Esophagus squamous epithelium (tissue), 5 donors: Measurements from ENCODE around the gene C11orf86. TPM values are rescaled to one million over a fixed set of nuclear protein-coding genes. Genes with fewer than 3 reads are reported as not detected.

Experiments used
- DNase-seq: peaks from one replicate; lab custom pipeline; 2025; lab: John Stamatoyannopoulos, UW
- H3K27ac ChIP-seq, 4 donors: fragments of 200-600 bp; sonication (generic); one replicate each; pipeline ENCODE4 v1.5.1; 2016 to 2019; ENCODE audit warnings: mild to moderate bottlenecking in 1 of 4
- H3K27me3 ChIP-seq, 4 donors: fragments of 200-600 bp; sonication (generic); 1 replicate in 3 of 4; 2 replicates in 1 of 4; pipeline versions ENCODE4 v1.5.1 to v1.6.0; 2017 to 2021; ENCODE audit warnings: antibody characterized with exemption in 1 of 4
- H3K36me3 ChIP-seq, 3 donors: fragments of 200-600 bp; sonication (generic); one replicate each; pipeline ENCODE4 v1.5.1; 2016 to 2019
- H3K4me1 ChIP-seq, 3 donors: fragments of 200-600 bp; sonication (generic); one replicate each; pipeline ENCODE4 v1.5.1; 2017 to 2019
- H3K4me3 ChIP-seq, 4 donors: fragments of 200-600 bp; sonication (generic); 1 replicate in 3 of 4; 2 replicates in 1 of 4; pipeline ENCODE4 v1.5.1; 2016 to 2019; ENCODE audit warnings: mild to moderate bottlenecking in 2 of 4, moderate library complexity in 1 of 4
- H3K9me3 ChIP-seq, 3 donors: fragments of 200-600 bp; sonication (generic); one replicate each; pipeline ENCODE4 v1.5.1; 2016 to 2019
- POLR2A ChIP-seq, 4 donors: fragments of 450-650 bp; IDR thresholded peaks; one replicate each; pipeline ENCODE4 v1.6.1; 2017; ENCODE audit warnings: antibody characterized with exemption in 4 of 4, mild to moderate bottlenecking in 4 of 4, moderate library complexity in 3 of 4
- WGBS, 2 donors: methylation state at CpG; one replicate each; pipeline ENCODE4 v1.1.5; 2018; 5-methylcytosine and 5-hydroxymethylcytosine counted together
- intact Hi-C: fragments of 100-400 bp; cut with DNase I; formaldehyde crosslinking; loops from one replicate; pipeline ENCODE4 v1.15.0; 2022
- small RNA-seq, 4 donors: library from RNA; depleted of rRNA; stranded (forward); fragments of <200 nt; gene quantifications; one replicate each; pipeline ENCODE3, GENCODE V24; 2016
- total RNA-seq, 4 donors: library from RNA; depleted of rRNA; stranded (reverse); fragments of >200 nt; gene quantifications; one replicate each; pipeline ENCODE4 v1.1.0, GENCODE V29; 2016
- TF ChIP-seq, protein P1 (sequence below), 6 experiments: fragments of 450-650 bp in 4 of 6; fragments of 200-600 bp in 2 of 6; sonication (generic) in 2 of 6; IDR thresholded peaks; one replicate each; pipeline ENCODE4 v1.5.1; 2016 to 2019; ENCODE audit warnings: antibody characterized with exemption in 6 of 6, mild to moderate bottlenecking in 4 of 6, moderate library complexity in 4 of 6
- donor health status: DM: yes; HTN: yes; CAD: no.

Gene C11orf86
- total RNA-seq, 4 donors from 2014 or later, result not detected

DNA sequence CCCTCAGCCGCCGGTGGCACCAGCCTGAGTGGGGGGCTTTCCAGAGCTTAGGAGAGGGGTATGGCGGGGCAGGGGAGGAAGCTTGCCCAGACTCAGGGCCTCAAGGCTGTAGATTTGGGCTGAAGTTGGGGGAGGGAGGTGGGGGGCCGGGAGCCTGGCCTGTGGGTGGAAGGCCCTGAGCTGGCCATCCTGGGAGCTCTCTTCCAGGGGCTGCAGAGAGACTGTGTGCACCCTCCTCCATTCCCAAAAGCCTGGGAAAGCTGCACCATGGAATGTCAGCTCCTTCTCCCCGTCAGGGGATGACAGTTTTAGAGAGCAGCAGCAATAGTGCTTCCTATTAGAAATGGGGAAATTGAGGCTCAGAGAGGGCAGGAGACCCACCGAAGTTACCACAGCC is 48.9 kb downstream of the C11orf86 start:
- Histone ChIP-seq H3K4me1 (peaks cover 17 to 40% (median 18%) of the 10 kb centered on the region in 3 donors), H3K36me3 (no peaks in the 10 kb centered on the region), H3K27ac (no peak overlapping the region), H3K9me3 (no peaks in the 10 kb centered on the region), H3K27me3 (peaks cover 0 to 36% (median 1%) of the 10 kb centered on the region in 4 donors), H3K4me3 (peak overlapping the region in 2 of 4 donors; percentile 53 to 70)
- DNase-seq, result no peak
- no peak for TF ChIP-seq POLR2A (IDR thresholded peaks at IDR 0.05)
- TF ChIP-seq, protein P1, sequence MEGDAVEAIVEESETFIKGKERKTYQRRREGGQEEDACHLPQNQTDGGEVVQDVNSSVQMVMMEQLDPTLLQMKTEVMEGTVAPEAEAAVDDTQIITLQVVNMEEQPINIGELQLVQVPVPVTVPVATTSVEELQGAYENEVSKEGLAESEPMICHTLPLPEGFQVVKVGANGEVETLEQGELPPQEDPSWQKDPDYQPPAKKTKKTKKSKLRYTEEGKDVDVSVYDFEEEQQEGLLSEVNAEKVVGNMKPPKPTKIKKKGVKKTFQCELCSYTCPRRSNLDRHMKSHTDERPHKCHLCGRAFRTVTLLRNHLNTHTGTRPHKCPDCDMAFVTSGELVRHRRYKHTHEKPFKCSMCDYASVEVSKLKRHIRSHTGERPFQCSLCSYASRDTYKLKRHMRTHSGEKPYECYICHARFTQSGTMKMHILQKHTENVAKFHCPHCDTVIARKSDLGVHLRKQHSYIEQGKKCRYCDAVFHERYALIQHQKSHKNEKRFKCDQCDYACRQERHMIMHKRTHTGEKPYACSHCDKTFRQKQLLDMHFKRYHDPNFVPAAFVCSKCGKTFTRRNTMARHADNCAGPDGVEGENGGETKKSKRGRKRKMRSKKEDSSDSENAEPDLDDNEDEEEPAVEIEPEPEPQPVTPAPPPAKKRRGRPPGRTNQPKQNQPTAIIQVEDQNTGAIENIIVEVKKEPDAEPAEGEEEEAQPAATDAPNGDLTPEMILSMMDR (IDR thresholded peaks at IDR 0.05), result no peak
- WGBS, 2 donors, result 94% methylated on average over 2 of the region's 6 CpGs; no CpG with 5 or more reads in 1 of the 2 donors
- intact Hi-C loops, result no loop called here

DNA sequence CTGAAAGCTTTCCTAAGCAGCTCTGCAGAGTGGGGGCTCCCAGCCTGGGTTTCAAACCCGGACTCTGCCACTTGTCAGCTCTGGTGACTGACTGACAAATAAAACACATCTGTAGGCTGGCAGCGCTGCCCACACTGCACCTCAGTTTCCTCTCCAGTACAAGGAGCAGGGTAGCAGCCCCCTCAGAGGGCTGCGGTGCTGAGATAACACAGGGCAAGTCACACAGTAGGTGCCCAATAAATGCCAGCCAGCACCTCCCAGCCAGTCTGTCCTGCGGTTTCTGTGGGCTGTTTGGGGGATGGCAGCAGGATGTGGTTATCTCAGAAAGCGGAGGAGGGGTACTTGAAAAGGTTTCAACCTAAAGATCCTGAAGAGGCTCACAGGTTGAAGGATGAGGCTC is 49.3 kb downstream of the C11orf86 start:
- Histone ChIP-seq H3K27ac (no peak overlapping the region), H3K36me3 (no peaks in the 10 kb centered on the region), H3K9me3 (no peaks in the 10 kb centered on the region), H3K4me3 (no peak overlapping the region), H3K27me3 (peaks cover 0 to 36% (median 1%) of the 10 kb centered on the region in 4 donors), H3K4me1 (peaks cover 17 to 40% (median 18%) of the 10 kb centered on the region in 3 donors)
- TF ChIP-seq, protein P1 (IDR thresholded peaks at IDR 0.05), result no peak
- no peak for TF ChIP-seq POLR2A (IDR thresholded peaks at IDR 0.05)
- no peak for DNase-seq
- intact Hi-C loops, result no loop called here
- 40 to 61% methylated on average over 1 to 4 of the region's 5 CpGs for WGBS, 2 donors

DNA sequence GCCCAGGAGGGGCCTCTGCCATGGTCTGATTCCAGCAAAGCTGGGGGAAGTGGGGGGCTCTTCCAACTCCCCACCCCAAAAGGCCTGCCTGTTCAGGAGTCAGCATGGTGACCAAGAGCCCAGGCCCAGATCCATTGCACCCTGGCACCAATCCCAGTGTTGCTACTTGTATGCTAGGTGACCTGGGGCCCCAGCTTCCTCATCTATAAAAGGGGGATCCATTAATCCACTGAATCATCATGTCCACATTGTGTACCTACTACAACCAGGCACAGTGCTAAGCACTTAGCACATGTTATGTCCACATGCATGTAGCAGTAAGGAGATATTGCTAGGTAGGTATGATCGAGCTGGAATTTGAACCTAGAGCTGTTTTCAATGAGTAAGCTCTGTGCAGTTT is 49.9 kb downstream of the C11orf86 start:
- Histone ChIP-seq H3K27ac (no peak overlapping the region), H3K9me3 (no peaks in the 10 kb centered on the region), H3K36me3 (no peaks in the 10 kb centered on the region), H3K4me3 (no peak overlapping the region), H3K27me3 (peaks cover 0 to 36% (median 1%) of the 10 kb centered on the region in 4 donors), H3K4me1 (peaks cover 17 to 40% (median 18%) of the 10 kb centered on the region in 3 donors)
- 75 to 100% methylated on average over 1 of the region's 1 CpG for WGBS, 2 donors
- no peak for DNase-seq
- intact Hi-C loops, result no loop called here
- TF ChIP-seq, protein P1 (IDR thresholded peaks at IDR 0.05), result no peak
- no peak for TF ChIP-seq POLR2A (IDR thresholded peaks at IDR 0.05)

DNA sequence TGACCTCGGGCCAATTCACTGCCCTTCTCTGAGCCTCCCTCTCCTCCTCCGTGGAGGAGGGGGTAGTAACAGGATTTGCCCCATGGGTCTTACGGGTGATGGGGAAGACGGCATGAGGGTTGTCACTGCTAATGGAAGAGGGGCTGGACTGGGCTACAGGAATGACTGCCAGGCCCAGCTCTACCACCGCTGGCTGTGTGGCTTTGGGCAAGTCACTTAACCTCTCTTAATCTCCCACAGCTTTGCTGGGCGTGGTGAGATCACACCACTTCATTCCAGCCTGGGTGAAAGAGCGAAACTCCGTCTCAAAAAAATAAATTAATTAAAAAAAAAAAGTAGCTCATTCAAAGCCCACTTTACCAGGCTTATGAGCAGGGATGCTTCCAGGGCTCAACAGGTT is 50.6 kb downstream of the C11orf86 start:
- DNase-seq, result no peak
- Histone ChIP-seq H3K27ac (no peak overlapping the region), H3K4me1 (peaks cover 17 to 40% (median 18%) of the 10 kb centered on the region in 3 donors), H3K4me3 (no peak overlapping the region), H3K27me3 (peaks cover 0 to 37% (median 1%) of the 10 kb centered on the region in 4 donors), H3K9me3 (no peaks in the 10 kb centered on the region), H3K36me3 (no peaks in the 10 kb centered on the region)
- 80 to 100% methylated on average over 2 to 3 of the region's 8 CpGs for WGBS, 2 donors
- intact Hi-C loops, result no loop called here
- TF ChIP-seq POLR2A (IDR thresholded peaks at IDR 0.05), result no peak
- TF ChIP-seq, protein P1 (IDR thresholded peaks at IDR 0.05), result no peak

Small RNA genes within 50 kb of the gene (small RNA-seq; reads per million reads assigned to genes)
- gene MIR3163, result 0.07 to 0.60 (median 0.36) reads per million in 4 donors

Other genes with a start within 250 kb of the C11orf86 start
- 100 to 1,000 TPM; 101 to 368 (median 128) TPM for gene SPTBN2, start 246.1 kb upstream of the C11orf86 start, total RNA-seq
- gene RCE1, start 131.9 kb upstream of the C11orf86 start, total RNA-seq, result 10 to 100 TPM in 3 of 4 donors, 1 to 10 TPM in 1; 8.9 to 29.7 (median 21.8) TPM
- gene LRFN4, start 118.2 kb upstream of the C11orf86 start, total RNA-seq, result 10 to 100 TPM in 1 of 4 donors, 1 to 10 TPM in 3; 6.7 to 13.5 (median 7.2) TPM
- 10 to 100 TPM; 13.5 to 43.0 (median 27.5) TPM for gene PC, start 16.9 kb upstream of the C11orf86 start, total RNA-seq
- gene SYT12, start 47.8 kb downstream of the C11orf86 start, total RNA-seq, result 1 to 10 TPM in 2 of 4 donors, under 1 TPM in 2; 0.76 to 1.7 (median 0.99) TPM
- 100 to 1,000 TPM; 122 to 219 (median 169) TPM for gene RHOD, start 81.5 kb downstream of the C11orf86 start, total RNA-seq
- 10 to 100 TPM; 33.4 to 84.7 (median 64.8) TPM for gene KDM2A, start 144.0 kb downstream of the C11orf86 start, total RNA-seq